Measurements from ENCODE around the gene CD164L2.

GRCh38 chr1:27379564-27380122 lies 3.5 kb downstream of the CD164L2 start:
- TF ChIP-seq CTCF (IDR thresholded peaks at IDR 0.05) (no peak), POLR2A (IDR thresholded peaks at IDR 0.05) (no peak)
